Measurements from ENCODE around the gene NUP205. TPM values are rescaled to one million over a fixed set of nuclear protein-coding genes. Genes with fewer than 3 reads are reported as not detected.

Gene NUP205
- total and polyA plus RNA-seq, 2 donors = 21.4 to 50.6 TPM

GRCh38 chr7:135571834-135572233 lies 14.1 kb downstream of the NUP205 start:
- Histone ChIP-seq H3K27ac (ENCODE audit: low read depth) (no peak overlapping the region), H3K36me3 (ENCODE audit: insufficient read depth) (peaks cover 3% of the 10 kb centered on the region), H3K4me3 (ENCODE audit: low read depth, low read length) (no peak overlapping the region), H3K4me1 (ENCODE audit: insufficient read depth) (no peaks in the 10 kb centered on the region)
- WGBS = 93% methylated on average over 3 of the region's 3 CpGs
- no peak for DNase-seq (ENCODE audit: extremely low spot score)

GRCh38 chr7:135573541-135573940 lies 15.8 kb downstream of the NUP205 start:
- no peak overlapping the region for H3K27ac ChIP-seq (ENCODE audit: low read depth)
- H3K36me3 ChIP-seq (ENCODE audit: insufficient read depth) = peaks cover 5% of the 10 kb centered on the region
- no peak overlapping the region for H3K4me3 ChIP-seq (ENCODE audit: low read depth, low read length)
- WGBS = 88% methylated on average over 2 of the region's 2 CpGs
- DNase-seq (ENCODE audit: extremely low spot score) = no peak
- no peaks in the 10 kb centered on the region for H3K4me1 ChIP-seq (ENCODE audit: insufficient read depth)

- H3K36me3 ChIP-seq (ENCODE audit: insufficient read depth) = peaks cover 7% of the 10 kb centered on the region
- 96% methylated on average over 4 of the region's 4 CpGs for WGBS
- H3K4me3 ChIP-seq (ENCODE audit: low read depth, low read length) = no peak overlapping the region
- no peak for DNase-seq (ENCODE audit: extremely low spot score)
- no peak overlapping the region for H3K27ac ChIP-seq (ENCODE audit: low read depth)
- no peaks in the 10 kb centered on the region for H3K4me1 ChIP-seq (ENCODE audit: insufficient read depth)
Measured at GRCh38 chr7:135575296-135575695, 17.6 kb downstream of the NUP205 start.

- DNase-seq (ENCODE audit: extremely low spot score) = no peak
- 88% methylated on average over 3 of the region's 3 CpGs for WGBS
- H3K36me3 ChIP-seq (ENCODE audit: insufficient read depth) = peaks cover 10% of the 10 kb centered on the region
Measured at GRCh38 chr7:135578569-135578968, 20.9 kb downstream of the NUP205 start.

GRCh38 chr7:135584362-135585353 lies 26.9 kb downstream of the NUP205 start:
- Histone ChIP-seq H3K4me3 (ENCODE audit: low read depth, low read length) (no peak overlapping the region), H3K4me1 (ENCODE audit: insufficient read depth) (no peaks in the 10 kb centered on the region), H3K27ac (ENCODE audit: low read depth) (no peak overlapping the region), H3K36me3 (ENCODE audit: insufficient read depth) (peaks cover 5% of the 10 kb centered on the region)
- 94% methylated on average over 3 of the region's 3 CpGs for WGBS
- no peak for DNase-seq (ENCODE audit: extremely low spot score)

More at GRCh38 chr7:135578569-135578968, 20.9 kb downstream of the NUP205 start:
- Histone ChIP-seq H3K27ac (ENCODE audit: low read depth) (no peak overlapping the region), H3K4me1 (ENCODE audit: insufficient read depth) (no peaks in the 10 kb centered on the region), H3K4me3 (ENCODE audit: low read depth, low read length) (no peak overlapping the region)

GRCh38 chr7:135597181-135597925 lies 39.6 kb downstream of the NUP205 start:
- no peak for DNase-seq (ENCODE audit: extremely low spot score)
- Histone ChIP-seq H3K4me1 (ENCODE audit: insufficient read depth) (no peaks in the 10 kb centered on the region), H3K27ac (ENCODE audit: low read depth) (no peak overlapping the region), H3K4me3 (ENCODE audit: low read depth, low read length) (no peak overlapping the region), H3K36me3 (ENCODE audit: insufficient read depth) (peaks cover 6% of the 10 kb centered on the region)
- WGBS = 76% methylated on average over 2 of the region's 2 CpGs

- Histone ChIP-seq H3K4me3 (ENCODE audit: low read depth, low read length) (no peak overlapping the region), H3K4me1 (ENCODE audit: insufficient read depth) (no peaks in the 10 kb centered on the region), H3K36me3 (ENCODE audit: insufficient read depth) (peaks cover 6% of the 10 kb centered on the region), H3K27ac (ENCODE audit: low read depth) (no peak overlapping the region)
- WGBS = 80% methylated on average over 6 of the region's 6 CpGs
- no peak for DNase-seq (ENCODE audit: extremely low spot score)
Measured at GRCh38 chr7:135597926-135598305, 40.2 kb downstream of the NUP205 start.

- H3K27ac ChIP-seq (ENCODE audit: low read depth) = no peak overlapping the region
- DNase-seq (ENCODE audit: extremely low spot score) = no peak
- H3K4me3 ChIP-seq (ENCODE audit: low read depth, low read length) = no peak overlapping the region
- peaks cover 5% of the 10 kb centered on the region for H3K36me3 ChIP-seq (ENCODE audit: insufficient read depth)
- no peaks in the 10 kb centered on the region for H3K4me1 ChIP-seq (ENCODE audit: insufficient read depth)
Measured at GRCh38 chr7:135599471-135599870, 41.8 kb downstream of the NUP205 start.

- Histone ChIP-seq H3K27ac (ENCODE audit: low read depth) (no peak overlapping the region), H3K36me3 (ENCODE audit: insufficient read depth) (peaks cover 3% of the 10 kb centered on the region)
- WGBS = 91% methylated on average over 2 of the region's 2 CpGs
Measured at GRCh38 chr7:135600226-135600625, 42.5 kb downstream of the NUP205 start.

GRCh38 chr7:135601182-135601581 lies 43.5 kb downstream of the NUP205 start:
- peaks cover 3% of the 10 kb centered on the region for H3K36me3 ChIP-seq (ENCODE audit: insufficient read depth)
- DNase-seq (ENCODE audit: extremely low spot score) = no peak
- no peak overlapping the region for H3K4me3 ChIP-seq (ENCODE audit: low read depth, low read length)
- H3K27ac ChIP-seq (ENCODE audit: low read depth) = no peak overlapping the region
- H3K4me1 ChIP-seq (ENCODE audit: insufficient read depth) = no peaks in the 10 kb centered on the region

More at GRCh38 chr7:135600226-135600625, 42.5 kb downstream of the NUP205 start:
- Histone ChIP-seq H3K4me3 (ENCODE audit: low read depth, low read length) (no peak overlapping the region), H3K4me1 (ENCODE audit: insufficient read depth) (no peaks in the 10 kb centered on the region)
- no peak for DNase-seq (ENCODE audit: extremely low spot score)

- no peak overlapping the region for H3K27ac ChIP-seq (ENCODE audit: low read depth)
- WGBS = 88% methylated on average over 1 of the region's 1 CpG
- DNase-seq (ENCODE audit: extremely low spot score) = no peak
- H3K4me3 ChIP-seq (ENCODE audit: low read depth, low read length) = no peak overlapping the region
- H3K36me3 ChIP-seq (ENCODE audit: insufficient read depth) = peaks cover 4% of the 10 kb centered on the region
- H3K4me1 ChIP-seq (ENCODE audit: insufficient read depth) = no peaks in the 10 kb centered on the region
Measured at GRCh38 chr7:135602304-135602703, 44.6 kb downstream of the NUP205 start.

- Histone ChIP-seq H3K4me1 (ENCODE audit: insufficient read depth) (no peaks in the 10 kb centered on the region), H3K4me3 (ENCODE audit: low read depth, low read length) (no peak overlapping the region), H3K27ac (ENCODE audit: low read depth) (no peak overlapping the region), H3K36me3 (ENCODE audit: insufficient read depth) (peaks cover 4% of the 10 kb centered on the region)
- WGBS = 98% methylated on average over 1 of the region's 1 CpG
- DNase-seq (ENCODE audit: extremely low spot score) = no peak
Measured at GRCh38 chr7:135616136-135616535, 58.4 kb downstream of the NUP205 start.

- Histone ChIP-seq H3K27ac (ENCODE audit: low read depth) (no peak overlapping the region), H3K36me3 (ENCODE audit: insufficient read depth) (peaks cover 4% of the 10 kb centered on the region)
Measured at GRCh38 chr7:135617781-135618180, 60.1 kb downstream of the NUP205 start.

GRCh38 chr7:135618510-135618909 lies 60.8 kb downstream of the NUP205 start:
- Histone ChIP-seq H3K4me1 (ENCODE audit: insufficient read depth) (no peaks in the 10 kb centered on the region), H3K27ac (ENCODE audit: low read depth) (no peak overlapping the region), H3K36me3 (ENCODE audit: insufficient read depth) (peaks cover 4% of the 10 kb centered on the region), H3K4me3 (ENCODE audit: low read depth, low read length) (no peak overlapping the region)
- no peak for DNase-seq (ENCODE audit: extremely low spot score)
- 85% methylated on average over 7 of the region's 7 CpGs for WGBS

More at GRCh38 chr7:135617781-135618180, 60.1 kb downstream of the NUP205 start:
- Histone ChIP-seq H3K4me3 (ENCODE audit: low read depth, low read length) (no peak overlapping the region), H3K4me1 (ENCODE audit: insufficient read depth) (no peaks in the 10 kb centered on the region)
- WGBS = 90% methylated on average over 2 of the region's 2 CpGs
- no peak for DNase-seq (ENCODE audit: extremely low spot score)
